Prostate gland (tissue), 2 donors: ENCODE measurements around the gene MCC. TPM values are rescaled to one million over a fixed set of nuclear protein-coding genes. Genes with fewer than 3 reads are reported as not detected.
"Not testable (repeated sequence)": the region's sequence is repeated elsewhere in the genome, so short reads cannot be mapped to it uniquely, and the experiment has no call there.

Experiments
- DNase-seq: peaks from one replicate; pipeline ENCODE4 v3.0.0-alpha.2; 2019; ENCODE audit warnings: low spot score
- H3K27ac ChIP-seq, 2 donors: fragments of 200-600 bp; sonication (generic); 2 replicates each; pipeline ENCODE4 v1.5.1; 2017 to 2019
- H3K27me3 ChIP-seq: fragments of 200-600 bp; sonication (generic); replicated peaks from 2 replicates; pipeline ENCODE4 v1.5.1; 2019; ENCODE audit not compliant: insufficient read depth
- H3K36me3 ChIP-seq, 2 donors: fragments of 200-600 bp; sonication (generic); 1 replicate in 1 of 2; 2 replicates in 1 of 2; pipeline versions ENCODE4 v1.5.1 to v1.8.1; 2017 to 2019
- H3K4me1 ChIP-seq: fragments of 200-600 bp; sonication (generic); replicated peaks from 2 replicates; pipeline ENCODE4 v1.5.1; 2019
- H3K4me3 ChIP-seq, 2 donors: fragments of 200-600 bp; sonication (generic); 2 replicates each; pipeline ENCODE4 v1.5.1; 2017 to 2019
- H3K9me3 ChIP-seq: fragments of 200-600 bp; sonication (generic); 2 replicates; pipeline ENCODE4 v1.5.1; 2017
- POLR2A ChIP-seq: fragments of 450-650 bp; IDR thresholded peaks from one replicate; pipeline ENCODE4 v1.6.1; 2016; ENCODE audit warnings: antibody characterized with exemption, mild to moderate bottlenecking
- POLR2AphosphoS5 ChIP-seq: sonication (generic); formaldehyde crosslinking; IDR thresholded peaks from one replicate; pipeline ENCODE4 v1.6.1; 2017; ENCODE audit warnings: antibody characterized with exemption
- WGBS: methylation state at CpG from one replicate; pipeline ENCODE4 v1.1.5; 2018; 5-methylcytosine and 5-hydroxymethylcytosine counted together
- intact Hi-C: fragments of 100-400 bp; cut with DNase I; formaldehyde crosslinking; loops from one replicate; pipeline ENCODE4 v1.14.2; 2022
- total RNA-seq, 2 donors: library from RNA; depleted of rRNA; stranded (reverse); fragments of >200 nt; gene quantifications; one replicate each; pipeline ENCODE4 v1.1.0, GENCODE V29; 2016
- TF ChIP-seq, protein P1 (sequence below), 4 experiments: fragments of 200-600 bp in 2 of 4; fragments of 450-650 bp in 2 of 4; sonication (generic) in 2 of 4; IDR thresholded peaks; 1 replicate in 3 of 4; 2 replicates in 1 of 4; pipeline ENCODE4 v1.5.1; 2016 to 2019; ENCODE audit warnings: antibody characterized with exemption in 4 of 4, mild to moderate bottlenecking in 2 of 4, moderate library complexity in 2 of 4

Gene MCC
- total RNA-seq, 2 donors from 2014 or later, result 41.5 to 54.1 TPM

- DNase-seq, result no peak
- TF ChIP-seq POLR2AphosphoS5 (no peak), POLR2A (no peak)
- TF ChIP-seq, protein P1, sequence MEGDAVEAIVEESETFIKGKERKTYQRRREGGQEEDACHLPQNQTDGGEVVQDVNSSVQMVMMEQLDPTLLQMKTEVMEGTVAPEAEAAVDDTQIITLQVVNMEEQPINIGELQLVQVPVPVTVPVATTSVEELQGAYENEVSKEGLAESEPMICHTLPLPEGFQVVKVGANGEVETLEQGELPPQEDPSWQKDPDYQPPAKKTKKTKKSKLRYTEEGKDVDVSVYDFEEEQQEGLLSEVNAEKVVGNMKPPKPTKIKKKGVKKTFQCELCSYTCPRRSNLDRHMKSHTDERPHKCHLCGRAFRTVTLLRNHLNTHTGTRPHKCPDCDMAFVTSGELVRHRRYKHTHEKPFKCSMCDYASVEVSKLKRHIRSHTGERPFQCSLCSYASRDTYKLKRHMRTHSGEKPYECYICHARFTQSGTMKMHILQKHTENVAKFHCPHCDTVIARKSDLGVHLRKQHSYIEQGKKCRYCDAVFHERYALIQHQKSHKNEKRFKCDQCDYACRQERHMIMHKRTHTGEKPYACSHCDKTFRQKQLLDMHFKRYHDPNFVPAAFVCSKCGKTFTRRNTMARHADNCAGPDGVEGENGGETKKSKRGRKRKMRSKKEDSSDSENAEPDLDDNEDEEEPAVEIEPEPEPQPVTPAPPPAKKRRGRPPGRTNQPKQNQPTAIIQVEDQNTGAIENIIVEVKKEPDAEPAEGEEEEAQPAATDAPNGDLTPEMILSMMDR (IDR thresholded peaks at IDR 0.05), result no peak
- no peaks in the 10 kb centered on the region for H3K9me3 ChIP-seq
- intact Hi-C loops, result no loop called here
- WGBS, result 58% methylated on average over 5 of the region's 5 CpGs
- no peaks in the 10 kb centered on the region for H3K27me3 ChIP-seq
- H3K4me1 ChIP-seq, result no peaks in the 10 kb centered on the region
- no peak overlapping the region for H3K27ac ChIP-seq
- H3K36me3 ChIP-seq, result no peaks in the 10 kb centered on the region
- no peak overlapping the region for H3K4me3 ChIP-seq
Measured at GRCh38 chr5:113474100-113474728, 14.0 kb downstream of the MCC start.

DNA sequence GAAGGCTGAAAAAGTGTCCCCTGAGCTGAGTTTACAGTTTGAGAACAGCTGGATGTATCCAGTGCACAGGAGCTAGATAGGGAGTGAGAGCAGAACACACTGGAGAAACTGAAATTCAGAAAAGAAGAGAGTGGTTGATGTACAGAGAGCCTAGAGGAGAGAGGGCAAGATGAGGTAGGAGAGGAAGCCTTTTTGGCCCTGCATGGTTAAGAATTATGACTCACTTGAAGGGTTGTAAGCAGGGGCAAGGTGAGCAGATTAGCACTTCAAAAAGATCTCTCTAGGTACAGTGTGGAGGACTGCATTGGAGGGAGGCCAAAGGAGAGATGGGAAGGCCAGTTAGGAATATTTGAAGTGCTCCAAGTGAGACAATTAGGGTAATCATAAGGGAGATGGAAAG lies 25.2 kb downstream of the MCC start:
- no peaks in the 10 kb centered on the region for H3K27me3 ChIP-seq
- H3K27ac ChIP-seq, result no peak overlapping the region
- intact Hi-C loops, result no loop called here
- no peak for DNase-seq
- H3K9me3 ChIP-seq, result no peaks in the 10 kb centered on the region
- no peak overlapping the region for H3K4me3 ChIP-seq
- H3K36me3 ChIP-seq, result no peaks in the 10 kb centered on the region
- no peak for TF ChIP-seq POLR2AphosphoS5
- no peak for TF ChIP-seq POLR2A
- TF ChIP-seq, protein P1 (IDR thresholded peaks at IDR 0.05), result no peak
- H3K4me1 ChIP-seq, result no peaks in the 10 kb centered on the region

DNA sequence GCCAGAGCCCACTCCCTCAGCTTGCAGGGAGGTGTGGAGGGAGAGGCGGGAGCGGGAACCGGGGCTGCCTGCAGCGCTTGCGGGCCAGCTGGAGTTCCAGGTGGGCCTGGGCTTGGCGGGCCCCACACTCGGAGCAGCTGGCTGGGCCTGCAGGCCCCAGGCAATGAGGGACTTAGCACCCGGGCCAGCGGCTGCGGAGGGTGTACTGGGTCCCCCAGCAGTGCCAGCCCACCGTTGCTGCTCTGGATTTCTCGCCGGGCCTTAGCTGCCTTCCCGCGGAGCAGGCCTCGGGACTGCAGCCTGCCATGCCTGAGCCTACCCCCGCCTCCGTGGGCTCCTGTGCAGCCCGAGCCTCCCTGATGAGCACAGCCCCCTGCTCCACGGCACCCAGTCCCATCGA lies 31.1 kb downstream of the MCC start:
- DNase-seq, H3K9me3 ChIP-seq, H3K4me3 ChIP-seq, intact Hi-C loops, H3K27me3 ChIP-seq, H3K36me3 ChIP-seq, H3K4me1 ChIP-seq, H3K27ac ChIP-seq: not testable (repeated sequence)
- 92% methylated on average over 20 of the region's 21 CpGs for WGBS

DNA sequence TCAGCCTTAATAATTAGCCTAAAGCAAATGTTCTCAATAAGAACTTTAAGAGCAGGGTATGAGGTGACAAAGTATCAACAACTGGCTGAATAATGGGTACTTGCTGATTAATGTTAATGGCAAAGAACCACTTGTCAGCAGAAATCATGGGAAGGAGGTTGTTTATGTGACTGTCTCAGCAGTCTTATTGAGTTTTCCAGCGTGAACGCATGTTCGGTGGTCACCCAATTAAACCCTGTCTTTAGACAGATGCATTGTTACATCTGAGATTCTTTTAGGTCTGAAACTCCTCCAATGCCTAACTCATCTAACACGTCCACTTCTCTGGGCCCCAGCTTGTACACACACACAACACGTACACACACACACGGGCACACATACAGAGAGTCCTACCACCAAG lies 35.3 kb downstream of the MCC start:
- Histone ChIP-seq H3K4me1 (no peaks in the 10 kb centered on the region), H3K36me3 (no peaks in the 10 kb centered on the region), H3K27ac (no peak overlapping the region), H3K9me3 (no peaks in the 10 kb centered on the region), H3K4me3 (no peak overlapping the region), H3K27me3 (no peaks in the 10 kb centered on the region)
- intact Hi-C loops, result no loop called here
- TF ChIP-seq, protein P1 (IDR thresholded peaks at IDR 0.05), result no peak
- no peak for TF ChIP-seq POLR2A
- no peak for TF ChIP-seq POLR2AphosphoS5
- no peak for DNase-seq
- 94% methylated on average over 6 of the region's 6 CpGs for WGBS

- Histone ChIP-seq H3K9me3 (no peaks in the 10 kb centered on the region), H3K27me3 (no peaks in the 10 kb centered on the region), H3K27ac (no peak overlapping the region), H3K36me3 (no peaks in the 10 kb centered on the region), H3K4me3 (no peak overlapping the region), H3K4me1 (no peaks in the 10 kb centered on the region)
- TF ChIP-seq POLR2AphosphoS5 (no peak), POLR2A (no peak)
- TF ChIP-seq, protein P1 (IDR thresholded peaks at IDR 0.05), result no peak
- intact Hi-C loops, result no loop called here
- no peak for DNase-seq
- WGBS, result 77% methylated on average over 2 of the region's 2 CpGs
Measured at GRCh38 chr5:113451797-113452196, 36.5 kb downstream of the MCC start.
